PC-9 (cell line): ENCODE measurements around the gene ALDH1A3. TPM values are rescaled to one million over a fixed set of nuclear protein-coding genes. Genes with fewer than 3 reads are reported as not detected.

Experiments used
- BruUV-seq: library from RNA; stranded (reverse); fragments of 400-500 nt; replicated peaks from 2 replicates; lab custom pipeline; 2021; lab: Mats Ljungman, UMichigan
- CTCF ChIA-PET: fragments of 300-600 bp; sonication (Branson Sonifier 250); formaldehyde crosslinking; loops from one replicate; lab custom pipeline; 2022; ENCODE audit warnings: antibody characterized with exemption; lab: Charles Lee
- POLR2A ChIA-PET: fragments of 300-600 bp; sonication (Branson Sonifier 250); formaldehyde crosslinking; loops from one replicate; lab custom pipeline; 2022; ENCODE audit warnings: antibody characterized with exemption; ENCODE audit not compliant: unreplicated experiment; lab: Charles Lee
- DNase-seq, 2 experiments: peaks; one replicate each; pipeline versions ENCODE4 v3.0.0 to v3.0.0-alpha.2; 2015 to 2022; ENCODE audit warnings: mixed read lengths in 1 of 2
- H2AFZ ChIP-seq: fragments of 200-600 bp; sonication (generic); 2 replicates; pipeline ENCODE4 v1.8.1; 2017; ENCODE audit warnings: antibody characterized with exemption
- H3F3A ChIP-seq: fragments of 200-600 bp; sonication (generic); 2 replicates; pipeline ENCODE4 v1.8.1; 2017; ENCODE audit warnings: antibody characterized with exemption, mild to moderate bottlenecking, low read depth; ENCODE audit not compliant: insufficient read depth
- H3K27ac ChIP-seq: fragments of 200-600 bp; sonication (generic); 2 replicates; pipeline ENCODE4 v1.6.1; 2016; ENCODE audit warnings: mixed run types
- H3K27me3 ChIP-seq: fragments of 200-600 bp; sonication (generic); 2 replicates; pipeline ENCODE4 v1.6.1; 2016; ENCODE audit warnings: low read depth, mixed run types; ENCODE audit not compliant: insufficient read depth
- H3K36me3 ChIP-seq: fragments of 200-600 bp; sonication (generic); 2 replicates; pipeline ENCODE4 v1.6.1; 2016; ENCODE audit warnings: low read depth, mixed run types
- H3K4me1 ChIP-seq: fragments of 200-600 bp; sonication (generic); replicated peaks from 2 replicates; pipeline ENCODE4 v1.6.1; 2016; ENCODE audit warnings: mixed run types; ENCODE audit not compliant: insufficient read depth
- H3K4me2 ChIP-seq: fragments of 200-600 bp; sonication (generic); 2 replicates; pipeline ENCODE4 v1.6.1; 2017; ENCODE audit warnings: mixed run types
- H3K4me3 ChIP-seq: fragments of 200-600 bp; sonication (generic); 2 replicates; pipeline ENCODE4 v1.6.1; 2016; ENCODE audit warnings: mixed run types
- H3K79me2 ChIP-seq: fragments of 200-600 bp; sonication (generic); 2 replicates; pipeline ENCODE4 v1.6.1; 2017; ENCODE audit warnings: low read depth, mixed run types
- H3K9me2 ChIP-seq: fragments of 200-600 bp; sonication (generic); 2 replicates; pipeline ENCODE4 v1.8.1; 2017; ENCODE audit warnings: mild to moderate bottlenecking; ENCODE audit not compliant: insufficient read depth
- H3K9me3 ChIP-seq: fragments of 200-600 bp; sonication (generic); 2 replicates; pipeline ENCODE4 v1.8.1; 2016; ENCODE audit warnings: low read depth; ENCODE audit not compliant: insufficient read depth
- H4K20me1 ChIP-seq: fragments of 200-600 bp; sonication (generic); 2 replicates; pipeline ENCODE4 v1.8.1; 2017; ENCODE audit not compliant: insufficient read depth
- CTCF ChIP-seq: fragments of 200-600 bp; sonication (generic); conservative IDR thresholded peaks from 2 replicates; pipeline ENCODE4 v1.6.1; 2017; ENCODE audit warnings: mixed run types, antibody characterized with exemption, mild to moderate bottlenecking, moderate library complexity
- EZH2 ChIP-seq: fragments of 200-600 bp; sonication (generic); IDR thresholded peaks from 2 replicates; pipeline ENCODE4 v1.8.0; 2017; ENCODE audit warnings: antibody characterized with exemption, low read depth
- intact Hi-C: fragments of 100-400 bp; cut with micrococcal nuclease; formaldehyde crosslinking; loops from one replicate; pipeline ENCODE4 v1.10.0; 2022; ENCODE audit not compliant: unreplicated experiment
- total RNA-seq: library from RNA; stranded (reverse); gene quantifications from 2 replicates; pipeline ENCODE4 v1.2.3, GENCODE V29; 2021

ALDH1A3 gene
- total RNA-seq, 1 experiment from 2014 or later = 469 TPM

GRCh38 chr15:100889385-100890050 is 9.9 kb downstream of the ALDH1A3 start:
- intact Hi-C loops = no loop called here
- Histone ChIP-seq H2AFZ (no peak overlapping the region), H3K27me3 (no peaks in the 10 kb centered on the region), H3K4me3 (no peak overlapping the region), H3K9me3 (no peaks in the 10 kb centered on the region), H4K20me1 (peaks cover 70% of the 10 kb centered on the region), H3K79me2 (peaks cover 99% of the 10 kb centered on the region), H3K36me3 (peaks cover 78% of the 10 kb centered on the region), H3K4me1 (peaks cover 15% of the 10 kb centered on the region), H3F3A (peaks cover 78% of the 10 kb centered on the region), H3K9me2 (no peaks in the 10 kb centered on the region), H3K27ac (peak overlapping the region; percentile 25; the same call in 1 of the 2 replicates), H3K4me2 (no peak overlapping the region)
- BruUV-seq = no TSS peak
- POLR2A ChIA-PET = interaction anchor here (0.5 to 1.0 kb wide), 5 partner anchors 12 to 286 kb away, joined by 3 to 8 read pairs (median 4); no protein-coding TSS in a partner anchor
- DNase-seq = peak; percentile 35 to 69
- no peak for TF ChIP-seq CTCF
- CTCF ChIA-PET = no interaction called here

GRCh38 chr15:100890051-100890720 is 10.6 kb downstream of the ALDH1A3 start:
- peaks cover 63% of the 10 kb centered on the region for H4K20me1 ChIP-seq
- TF ChIP-seq CTCF (no peak), EZH2 (no peak)
- CTCF ChIA-PET = no interaction called here
- H3K4me1 ChIP-seq = peaks cover 9% of the 10 kb centered on the region
- POLR2A ChIA-PET = interaction anchor here (0.6 to 1.0 kb wide), 2 partner anchors 13 to 222 kb away, joined by 5 to 8 read pairs; no protein-coding TSS in a partner anchor
- H3K9me3 ChIP-seq = no peaks in the 10 kb centered on the region
- DNase-seq = peak in 1 of 2 experiments; percentile 18
- peaks cover 97% of the 10 kb centered on the region for H3K79me2 ChIP-seq
- 0 out of 2 replicates have a peak overlapping the region, but pooled peaks have one; percentile 25 for H3K27ac ChIP-seq
- no peak overlapping the region for H3K4me3 ChIP-seq
- H3F3A ChIP-seq = peaks cover 84% of the 10 kb centered on the region
- intact Hi-C loops = no loop called here
- no peak overlapping the region for H3K4me2 ChIP-seq
- no TSS peak for BruUV-seq
- H2AFZ ChIP-seq = no peak overlapping the region
- no peaks in the 10 kb centered on the region for H3K9me2 ChIP-seq
- no peaks in the 10 kb centered on the region for H3K27me3 ChIP-seq
- peaks cover 79% of the 10 kb centered on the region for H3K36me3 ChIP-seq

- H3K27ac ChIP-seq = no peak overlapping the region
- DNase-seq = no peak
- POLR2A ChIA-PET = no interaction called here
- intact Hi-C loops = no loop called here
- no TSS peak for BruUV-seq
- no peaks in the 10 kb centered on the region for H3K27me3 ChIP-seq
- H3K4me2 ChIP-seq = no peak overlapping the region
- H4K20me1 ChIP-seq = peaks cover 56% of the 10 kb centered on the region
- H3K9me3 ChIP-seq = no peaks in the 10 kb centered on the region
- peaks cover 2% of the 10 kb centered on the region; the same call in 1 of the 2 replicates for H3K4me1 ChIP-seq
- no peaks in the 10 kb centered on the region for H3K9me2 ChIP-seq
- CTCF ChIA-PET = no interaction called here
- no peak for TF ChIP-seq CTCF
- no peak for TF ChIP-seq EZH2
- H3K36me3 ChIP-seq = peaks cover 77% of the 10 kb centered on the region
- peaks cover 86% of the 10 kb centered on the region for H3F3A ChIP-seq
- H3K79me2 ChIP-seq = peaks cover 90% of the 10 kb centered on the region
- H3K4me3 ChIP-seq = no peak overlapping the region
- no peak overlapping the region for H2AFZ ChIP-seq
Measured at GRCh38 chr15:100890850-100891249, 11.2 kb downstream of the ALDH1A3 start.
